ENCODE measurements around the gene ABHD17A.

- no peak for TF ChIP-seq YY1 (IDR thresholded peaks at IDR 0.05; ENCODE audit: insufficient read depth, insufficient read length)
- TF ChIP-seq ZNF274 (IDR thresholded peaks at IDR 0.05; ENCODE audit: low read depth, low read length) = no peak
- TF ChIP-seq SUZ12 (IDR thresholded peaks at IDR 0.05; ENCODE audit: extremely low read depth, insufficient read depth, insufficient read length) = no peak
These were observed 4.5 kb downstream of the ABHD17A start for GRCh38 chr19:1880611-1881392.
